Suprapubic skin (tissue), 4 donors: Measurements from ENCODE around the gene ACP4. TPM values are rescaled to one million over a fixed set of nuclear protein-coding genes. Genes with fewer than 3 reads are reported as not detected.

Experiments used
- DNase-seq, 2 donors: peaks; one replicate each; pipeline ENCODE4 v3.0.0-alpha.2; 2019; ENCODE audit warnings: low spot score in 2 of 2
- H3K27ac ChIP-seq: fragments of 200-600 bp; sonication (generic); one replicate; pipeline ENCODE4 v1.5.1; 2019
- H3K27me3 ChIP-seq: fragments of 200-600 bp; sonication (generic); one replicate; pipeline ENCODE4 v1.5.1; 2019
- H3K36me3 ChIP-seq: fragments of 200-600 bp; sonication (generic); one replicate; pipeline ENCODE4 v1.5.1; 2019
- H3K4me1 ChIP-seq: fragments of 200-600 bp; sonication (generic); one replicate; pipeline ENCODE4 v1.5.1; 2019
- H3K4me3 ChIP-seq: fragments of 200-600 bp; sonication (generic); one replicate; pipeline ENCODE4 v1.5.1; 2019; ENCODE audit warnings: mild to moderate bottlenecking
- H3K9me3 ChIP-seq: fragments of 200-600 bp; sonication (generic); one replicate; pipeline ENCODE4 v1.5.1; 2019
- EP300 ChIP-seq: sonication (generic); formaldehyde crosslinking; IDR thresholded peaks from one replicate; pipeline ENCODE4 v1.6.1; 2017; ENCODE audit warnings: antibody characterized with exemption
- POLR2A ChIP-seq, 2 donors: fragments of 450-650 bp; IDR thresholded peaks; one replicate each; pipeline ENCODE4 v1.6.1; 2017; ENCODE audit warnings: antibody characterized with exemption in 2 of 2, mild to moderate bottlenecking in 2 of 2, moderate library complexity in 2 of 2
- POLR2AphosphoS5 ChIP-seq, 3 donors: sonication (generic); formaldehyde crosslinking; IDR thresholded peaks; one replicate each; pipeline ENCODE4 v1.6.1; 2017; ENCODE audit warnings: antibody characterized with exemption in 3 of 3
- WGBS: methylation state at CpG from one replicate; pipeline ENCODE4 v1.1.5; 2018; 5-methylcytosine and 5-hydroxymethylcytosine counted together
- total RNA-seq, 4 donors: library from RNA; depleted of rRNA; stranded (reverse); fragments of >200 nt; gene quantifications; one replicate each; pipeline ENCODE4 v1.1.0, GENCODE V29; 2016
- TF ChIP-seq, protein P1 (sequence below), 2 donors: fragments of 200-600 bp in 1 of 2; fragments of 450-650 bp in 1 of 2; sonication (generic) in 1 of 2; IDR thresholded peaks; one replicate each; pipeline ENCODE4 v1.5.1; 2016 to 2019; ENCODE audit warnings: antibody characterized with exemption in 2 of 2, mild to moderate bottlenecking in 1 of 2, moderate library complexity in 1 of 2

Gene ACP4
- total RNA-seq, 4 donors from 2014 or later: 0.49 to 0.97 TPM; not detected in 2

DNA sequence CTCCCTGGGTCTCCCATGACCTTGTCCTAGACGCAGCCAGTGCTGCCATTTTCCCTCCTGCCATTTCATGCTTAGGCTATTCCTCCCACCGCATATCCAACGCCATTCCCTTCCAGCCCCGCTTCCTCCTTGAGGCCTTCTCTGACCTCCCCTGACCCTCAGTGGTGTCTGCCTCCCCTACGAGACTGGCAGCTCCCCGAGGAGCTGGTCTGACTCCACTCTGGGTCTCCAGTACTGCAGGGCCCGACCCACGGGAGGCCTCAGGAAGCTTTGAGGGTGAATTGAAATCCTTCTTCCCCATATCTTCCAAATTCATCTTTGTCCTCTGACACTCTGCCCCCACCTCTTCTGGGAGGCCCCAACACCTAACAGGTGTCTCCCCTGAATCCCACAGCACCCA, 42.5 kb downstream of the ACP4 start:
- no peak for DNase-seq
- Histone ChIP-seq H3K36me3 (no peaks in the 10 kb centered on the region), H3K4me1 (peaks cover 20% of the 10 kb centered on the region), H3K9me3 (no peaks in the 10 kb centered on the region), H3K27ac (no peak overlapping the region), H3K4me3 (no peak overlapping the region), H3K27me3 (peaks cover 49% of the 10 kb centered on the region)
- TF ChIP-seq POLR2A (IDR thresholded peaks at IDR 0.05) (no peak), POLR2AphosphoS5 (IDR thresholded peaks at IDR 0.05) (no peak), EP300 (no peak)
- TF ChIP-seq, protein P1, sequence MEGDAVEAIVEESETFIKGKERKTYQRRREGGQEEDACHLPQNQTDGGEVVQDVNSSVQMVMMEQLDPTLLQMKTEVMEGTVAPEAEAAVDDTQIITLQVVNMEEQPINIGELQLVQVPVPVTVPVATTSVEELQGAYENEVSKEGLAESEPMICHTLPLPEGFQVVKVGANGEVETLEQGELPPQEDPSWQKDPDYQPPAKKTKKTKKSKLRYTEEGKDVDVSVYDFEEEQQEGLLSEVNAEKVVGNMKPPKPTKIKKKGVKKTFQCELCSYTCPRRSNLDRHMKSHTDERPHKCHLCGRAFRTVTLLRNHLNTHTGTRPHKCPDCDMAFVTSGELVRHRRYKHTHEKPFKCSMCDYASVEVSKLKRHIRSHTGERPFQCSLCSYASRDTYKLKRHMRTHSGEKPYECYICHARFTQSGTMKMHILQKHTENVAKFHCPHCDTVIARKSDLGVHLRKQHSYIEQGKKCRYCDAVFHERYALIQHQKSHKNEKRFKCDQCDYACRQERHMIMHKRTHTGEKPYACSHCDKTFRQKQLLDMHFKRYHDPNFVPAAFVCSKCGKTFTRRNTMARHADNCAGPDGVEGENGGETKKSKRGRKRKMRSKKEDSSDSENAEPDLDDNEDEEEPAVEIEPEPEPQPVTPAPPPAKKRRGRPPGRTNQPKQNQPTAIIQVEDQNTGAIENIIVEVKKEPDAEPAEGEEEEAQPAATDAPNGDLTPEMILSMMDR (IDR thresholded peaks at IDR 0.05): no peak
- 87% methylated on average over 8 of the region's 8 CpGs for WGBS

DNA sequence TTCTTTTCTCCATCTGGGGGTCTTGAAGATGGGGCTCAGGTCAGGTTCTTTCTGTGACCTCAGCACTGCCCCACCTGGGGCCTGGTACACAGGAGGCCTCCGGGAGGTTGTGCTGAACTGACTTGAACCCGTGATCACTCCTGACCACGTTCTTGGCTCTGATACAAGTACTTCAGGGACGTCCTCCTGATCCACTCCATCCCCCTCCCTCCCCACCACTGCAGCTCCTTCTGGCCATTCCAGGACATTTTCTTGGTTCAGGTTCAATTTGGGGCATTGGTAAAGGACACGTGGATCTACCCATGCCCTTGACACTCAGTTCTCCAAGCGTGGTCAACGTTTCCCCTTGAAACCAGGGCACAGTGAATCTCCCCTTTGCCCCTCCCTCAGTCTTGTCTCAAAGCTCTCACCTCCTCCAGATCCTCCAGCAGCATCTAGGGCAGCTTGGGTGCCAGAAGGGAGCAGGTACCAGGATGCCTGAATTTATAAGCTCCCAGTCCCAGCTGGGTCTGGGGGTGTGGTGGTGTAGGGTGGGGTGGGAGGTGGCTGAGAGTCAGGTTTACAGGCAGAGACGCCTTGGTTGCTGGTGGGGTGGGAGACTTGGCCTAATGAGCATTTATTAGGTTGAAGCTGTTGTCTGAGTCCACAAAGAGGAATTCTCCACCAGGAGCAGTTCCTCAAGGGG, 43.0 kb downstream of the ACP4 start, which contains the start of gene KLK15:
KLK15 (minus strand) TSS at position 458 of the 685 bp plus-strand sequence. CDS start 2,082 bp downstream, outside the sequence.
- H3K36me3 ChIP-seq: no peaks in the 10 kb centered on the region
- DNase-seq: no peak
- H3K4me3 ChIP-seq: no peak within 1 kb of the TSS
- no peak within 1 kb of the TSS for H3K27ac ChIP-seq
- TF ChIP-seq, protein P1 (IDR thresholded peaks at IDR 0.05): no peak
- TF ChIP-seq POLR2A (IDR thresholded peaks at IDR 0.05): no peak
- no peak for TF ChIP-seq POLR2AphosphoS5 (IDR thresholded peaks at IDR 0.05)
- TF ChIP-seq EP300: no peak
- H3K9me3 ChIP-seq: no peaks in the 10 kb centered on the region
- 76% methylated on average over 8 of the region's 8 CpGs for WGBS
- peaks cover 20% of the 10 kb centered on the region for H3K4me1 ChIP-seq
- H3K27me3 ChIP-seq: peaks cover 52% of the 10 kb centered on the region

DNA sequence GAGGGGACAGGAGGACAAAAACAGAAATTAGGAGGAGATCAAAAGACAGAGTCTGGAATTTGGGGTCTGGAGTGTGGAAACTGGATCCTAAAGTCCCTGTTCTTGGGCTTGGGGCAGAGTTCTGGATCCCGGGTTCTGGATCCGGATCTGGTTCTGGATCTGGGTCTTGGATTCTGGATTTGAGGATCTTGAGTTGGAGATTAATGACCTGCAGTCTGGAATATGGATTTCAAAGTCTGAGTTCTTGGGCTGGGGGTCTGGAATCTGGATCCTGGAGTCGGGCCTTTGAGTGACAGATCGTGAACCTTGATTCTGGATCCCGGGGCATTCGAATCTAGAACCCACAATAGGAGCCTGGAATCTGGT, 43.6 kb downstream of the ACP4 start:
- WGBS: 95% methylated on average over 6 of the region's 6 CpGs
- no peak overlapping the region for H3K27ac ChIP-seq
- H3K27me3 ChIP-seq: peaks cover 55% of the 10 kb centered on the region
- DNase-seq: no peak
- TF ChIP-seq, protein P1 (IDR thresholded peaks at IDR 0.05): no peak
- TF ChIP-seq EP300 (no peak), POLR2AphosphoS5 (IDR thresholded peaks at IDR 0.05) (no peak), POLR2A (IDR thresholded peaks at IDR 0.05) (no peak)
- no peaks in the 10 kb centered on the region for H3K36me3 ChIP-seq
- H3K4me1 ChIP-seq: peaks cover 20% of the 10 kb centered on the region
- no peaks in the 10 kb centered on the region for H3K9me3 ChIP-seq
- H3K4me3 ChIP-seq: no peak overlapping the region

DNA sequence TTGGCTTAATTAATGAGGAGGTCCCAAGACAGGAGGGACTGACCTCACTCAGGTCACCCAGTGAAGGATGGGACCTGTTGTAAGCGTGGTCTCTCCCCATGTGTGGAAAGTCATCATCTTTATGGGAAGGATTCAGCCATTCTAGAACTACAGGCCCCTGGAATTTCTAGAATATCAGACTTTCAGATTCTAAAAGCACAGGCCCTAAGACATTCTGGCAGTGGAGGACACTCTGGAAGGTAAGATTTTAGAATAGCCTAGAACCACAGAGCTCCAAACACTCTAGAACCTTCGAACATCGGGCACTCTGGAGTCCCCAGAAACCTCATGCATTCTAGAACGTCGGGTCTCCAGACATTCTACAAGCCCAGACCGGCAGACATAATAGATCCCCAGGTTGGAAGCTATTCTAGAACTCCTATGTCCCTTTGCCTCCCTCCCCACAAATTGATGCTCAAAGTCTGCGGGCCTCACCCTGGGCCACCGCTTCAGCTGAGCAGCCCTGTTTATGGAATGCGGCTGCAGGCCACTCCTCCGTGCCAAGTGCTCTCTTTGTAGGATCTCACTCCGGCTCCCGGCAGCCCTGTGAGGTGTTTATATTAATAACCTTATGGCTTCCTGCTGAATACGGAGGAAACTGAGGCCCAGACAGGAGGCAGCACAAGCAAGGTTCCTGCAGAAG, 45.0 kb downstream of the ACP4 start:
- H3K27ac ChIP-seq: peak overlapping the region; percentile 35
- no peak for TF ChIP-seq EP300
- TF ChIP-seq, protein P1 (IDR thresholded peaks at IDR 0.05): no peak
- no peak for TF ChIP-seq POLR2A (IDR thresholded peaks at IDR 0.05)
- no peak for TF ChIP-seq POLR2AphosphoS5 (IDR thresholded peaks at IDR 0.05)
- 35% methylated on average over 9 of the region's 13 CpGs for WGBS
- H3K36me3 ChIP-seq: no peaks in the 10 kb centered on the region
- peaks cover 20% of the 10 kb centered on the region for H3K4me1 ChIP-seq
- peaks cover 58% of the 10 kb centered on the region for H3K27me3 ChIP-seq
- H3K4me3 ChIP-seq: peak overlapping the region; percentile 60
- no peaks in the 10 kb centered on the region for H3K9me3 ChIP-seq
- DNase-seq: no peak
